Measurements from ENCODE around the gene ECHS1. TPM values are rescaled to one million over a fixed set of nuclear protein-coding genes. Genes with fewer than 3 reads are reported as not detected.

The ECHS1 gene
- total and polyA plus RNA-seq, 10 of the 15 experiments (the other 5 are each of a cell fraction or from before 2014, with no cell fraction given) = 32.7 to 164 (median 62.4) TPM

DNA sequence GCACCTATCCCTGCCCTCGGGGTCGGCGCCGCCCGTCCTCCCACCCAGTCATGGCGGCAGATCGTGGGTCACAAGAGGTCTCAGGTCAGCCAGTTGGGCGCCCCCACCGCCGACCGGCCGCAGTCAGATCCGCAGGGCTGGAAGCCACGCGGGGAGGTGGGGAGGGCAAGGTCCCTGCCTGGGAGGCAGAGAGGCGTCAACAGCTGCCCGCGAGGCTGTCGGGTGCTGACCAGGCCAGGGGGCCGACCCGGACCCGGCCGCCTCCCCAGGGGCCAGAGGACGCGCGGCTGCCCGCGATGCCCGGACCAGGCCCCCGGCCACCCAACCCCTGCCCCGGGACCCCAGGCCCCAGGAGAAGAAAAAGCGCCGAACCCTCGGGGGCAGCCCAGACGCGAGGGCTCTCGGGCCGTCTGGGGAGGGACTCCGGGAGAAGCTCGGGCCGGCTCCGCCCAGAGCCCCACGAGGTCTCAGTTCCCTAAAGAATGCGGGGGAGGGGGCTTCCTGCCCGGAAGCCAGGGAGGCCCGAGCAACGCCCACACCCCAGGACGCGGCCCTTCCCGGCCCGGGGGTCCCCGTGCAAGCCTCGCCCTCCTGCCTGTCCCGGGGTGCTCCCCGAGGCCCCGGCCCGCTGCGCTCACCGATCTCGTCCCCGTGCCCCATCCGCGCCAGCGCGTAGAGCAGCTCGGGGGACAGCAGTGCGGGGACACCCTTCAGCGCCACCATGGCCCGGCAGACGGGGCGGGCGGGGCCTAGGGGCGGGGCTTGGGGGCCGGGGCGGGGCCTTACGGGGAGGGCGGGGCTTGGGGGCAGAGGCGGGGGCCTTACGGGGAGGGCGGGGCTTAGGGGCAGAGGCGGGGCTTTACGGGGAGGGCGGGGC is 15.6 kb downstream of the ECHS1 start, which contains the start of gene FUOM (continued):
- TF ChIP-seq, protein P1, sequence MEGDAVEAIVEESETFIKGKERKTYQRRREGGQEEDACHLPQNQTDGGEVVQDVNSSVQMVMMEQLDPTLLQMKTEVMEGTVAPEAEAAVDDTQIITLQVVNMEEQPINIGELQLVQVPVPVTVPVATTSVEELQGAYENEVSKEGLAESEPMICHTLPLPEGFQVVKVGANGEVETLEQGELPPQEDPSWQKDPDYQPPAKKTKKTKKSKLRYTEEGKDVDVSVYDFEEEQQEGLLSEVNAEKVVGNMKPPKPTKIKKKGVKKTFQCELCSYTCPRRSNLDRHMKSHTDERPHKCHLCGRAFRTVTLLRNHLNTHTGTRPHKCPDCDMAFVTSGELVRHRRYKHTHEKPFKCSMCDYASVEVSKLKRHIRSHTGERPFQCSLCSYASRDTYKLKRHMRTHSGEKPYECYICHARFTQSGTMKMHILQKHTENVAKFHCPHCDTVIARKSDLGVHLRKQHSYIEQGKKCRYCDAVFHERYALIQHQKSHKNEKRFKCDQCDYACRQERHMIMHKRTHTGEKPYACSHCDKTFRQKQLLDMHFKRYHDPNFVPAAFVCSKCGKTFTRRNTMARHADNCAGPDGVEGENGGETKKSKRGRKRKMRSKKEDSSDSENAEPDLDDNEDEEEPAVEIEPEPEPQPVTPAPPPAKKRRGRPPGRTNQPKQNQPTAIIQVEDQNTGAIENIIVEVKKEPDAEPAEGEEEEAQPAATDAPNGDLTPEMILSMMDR (IDR thresholded peaks at IDR 0.05 in 2 of 3, conservative IDR thresholded peaks at IDR 0.05 in 1 of 3; ENCODE audit: control insufficient read depth in 2 of 3, extremely low read depth in 1 of 3, insufficient read depth in 1 of 3, low read depth in 3 of 3, low read length in 3 of 3) = 0 out of 6 replicates have a peak, but pooled peaks of 1 of the 3 experiments have one; percentile 1
- TF ChIP-seq ZSCAN29 (IDR thresholded peaks at IDR 0.05) (no peak), HCFC1 (IDR thresholded peaks at IDR 0.05; ENCODE audit: low read length) (0 out of 2 replicates have a peak, but pooled peaks have one; percentile 40), NFXL1 (IDR thresholded peaks at IDR 0.05; ENCODE audit: borderline replicate concordance) (no peak), FOXM1 (IDR thresholded peaks at IDR 0.05; ENCODE audit: low read depth, low read length) (no peak), KLF5 (IDR thresholded peaks at IDR 0.05; ENCODE audit: partially characterized antibody) (no peak), SREBF2 (IDR thresholded peaks at IDR 0.05; ENCODE audit: low read length) (no peak), EED (IDR thresholded peaks at IDR 0.05; ENCODE audit: low read depth) (no peak), NKRF (conservative IDR thresholded peaks at IDR 0.05) (no peak; the same call in 1 of the 2 replicates), KAT2A (conservative IDR thresholded peaks at IDR 0.05; ENCODE audit: control insufficient read depth, low read depth, low read length) (no peak), MXI1 (IDR thresholded peaks at IDR 0.05; ENCODE audit: low read depth, low read length) (peak; percentile 55)
- TF ChIP-seq, protein P2, sequence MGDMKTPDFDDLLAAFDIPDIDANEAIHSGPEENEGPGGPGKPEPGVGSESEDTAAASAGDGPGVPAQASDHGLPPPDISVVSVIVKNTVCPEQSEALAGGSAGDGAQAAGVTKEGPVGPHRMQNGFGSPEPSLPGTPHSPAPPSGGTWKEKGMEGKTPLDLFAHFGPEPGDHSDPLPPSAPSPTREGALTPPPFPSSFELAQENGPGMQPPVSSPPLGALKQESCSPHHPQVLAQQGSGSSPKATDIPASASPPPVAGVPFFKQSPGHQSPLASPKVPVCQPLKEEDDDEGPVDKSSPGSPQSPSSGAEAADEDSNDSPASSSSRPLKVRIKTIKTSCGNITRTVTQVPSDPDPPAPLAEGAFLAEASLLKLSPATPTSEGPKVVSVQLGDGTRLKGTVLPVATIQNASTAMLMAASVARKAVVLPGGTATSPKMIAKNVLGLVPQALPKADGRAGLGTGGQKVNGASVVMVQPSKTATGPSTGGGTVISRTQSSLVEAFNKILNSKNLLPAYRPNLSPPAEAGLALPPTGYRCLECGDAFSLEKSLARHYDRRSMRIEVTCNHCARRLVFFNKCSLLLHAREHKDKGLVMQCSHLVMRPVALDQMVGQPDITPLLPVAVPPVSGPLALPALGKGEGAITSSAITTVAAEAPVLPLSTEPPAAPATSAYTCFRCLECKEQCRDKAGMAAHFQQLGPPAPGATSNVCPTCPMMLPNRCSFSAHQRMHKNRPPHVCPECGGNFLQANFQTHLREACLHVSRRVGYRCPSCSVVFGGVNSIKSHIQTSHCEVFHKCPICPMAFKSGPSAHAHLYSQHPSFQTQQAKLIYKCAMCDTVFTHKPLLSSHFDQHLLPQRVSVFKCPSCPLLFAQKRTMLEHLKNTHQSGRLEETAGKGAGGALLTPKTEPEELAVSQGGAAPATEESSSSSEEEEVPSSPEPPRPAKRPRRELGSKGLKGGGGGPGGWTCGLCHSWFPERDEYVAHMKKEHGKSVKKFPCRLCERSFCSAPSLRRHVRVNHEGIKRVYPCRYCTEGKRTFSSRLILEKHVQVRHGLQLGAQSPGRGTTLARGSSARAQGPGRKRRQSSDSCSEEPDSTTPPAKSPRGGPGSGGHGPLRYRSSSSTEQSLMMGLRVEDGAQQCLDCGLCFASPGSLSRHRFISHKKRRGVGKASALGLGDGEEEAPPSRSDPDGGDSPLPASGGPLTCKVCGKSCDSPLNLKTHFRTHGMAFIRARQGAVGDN (IDR thresholded peaks at IDR 0.05) = peak; percentile 10; the same call in 1 of the 2 replicates
- TF ChIP-seq, protein P3, sequence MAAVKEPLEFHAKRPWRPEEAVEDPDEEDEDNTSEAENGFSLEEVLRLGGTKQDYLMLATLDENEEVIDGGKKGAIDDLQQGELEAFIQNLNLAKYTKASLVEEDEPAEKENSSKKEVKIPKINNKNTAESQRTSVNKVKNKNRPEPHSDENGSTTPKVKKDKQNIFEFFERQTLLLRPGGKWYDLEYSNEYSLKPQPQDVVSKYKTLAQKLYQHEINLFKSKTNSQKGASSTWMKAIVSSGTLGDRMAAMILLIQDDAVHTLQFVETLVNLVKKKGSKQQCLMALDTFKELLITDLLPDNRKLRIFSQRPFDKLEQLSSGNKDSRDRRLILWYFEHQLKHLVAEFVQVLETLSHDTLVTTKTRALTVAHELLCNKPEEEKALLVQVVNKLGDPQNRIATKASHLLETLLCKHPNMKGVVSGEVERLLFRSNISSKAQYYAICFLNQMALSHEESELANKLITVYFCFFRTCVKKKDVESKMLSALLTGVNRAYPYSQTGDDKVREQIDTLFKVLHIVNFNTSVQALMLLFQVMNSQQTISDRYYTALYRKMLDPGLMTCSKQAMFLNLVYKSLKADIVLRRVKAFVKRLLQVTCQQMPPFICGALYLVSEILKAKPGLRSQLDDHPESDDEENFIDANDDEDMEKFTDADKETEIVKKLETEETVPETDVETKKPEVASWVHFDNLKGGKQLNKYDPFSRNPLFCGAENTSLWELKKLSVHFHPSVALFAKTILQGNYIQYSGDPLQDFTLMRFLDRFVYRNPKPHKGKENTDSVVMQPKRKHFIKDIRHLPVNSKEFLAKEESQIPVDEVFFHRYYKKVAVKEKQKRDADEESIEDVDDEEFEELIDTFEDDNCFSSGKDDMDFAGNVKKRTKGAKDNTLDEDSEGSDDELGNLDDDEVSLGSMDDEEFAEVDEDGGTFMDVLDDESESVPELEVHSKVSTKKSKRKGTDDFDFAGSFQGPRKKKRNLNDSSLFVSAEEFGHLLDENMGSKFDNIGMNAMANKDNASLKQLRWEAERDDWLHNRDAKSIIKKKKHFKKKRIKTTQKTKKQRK (IDR thresholded peaks at IDR 0.05; ENCODE audit: low read depth, low read length) = no peak

Measured in GM12878 (cell line).